ENCODE results near the gene CBX2.

GRCh38 chr17:79774561-79774975 is 3.4 kb upstream of the CBX2 start:
- no peak for TF ChIP-seq GATA2 (IDR thresholded peaks at IDR 0.05; ENCODE audit: low read depth, low read length)
- TF ChIP-seq GATA3 (IDR thresholded peaks at IDR 0.05; ENCODE audit: low read depth, low read length), result no peak
